ENCODE data around the gene ZER1.

Gene ZER1

DNA sequence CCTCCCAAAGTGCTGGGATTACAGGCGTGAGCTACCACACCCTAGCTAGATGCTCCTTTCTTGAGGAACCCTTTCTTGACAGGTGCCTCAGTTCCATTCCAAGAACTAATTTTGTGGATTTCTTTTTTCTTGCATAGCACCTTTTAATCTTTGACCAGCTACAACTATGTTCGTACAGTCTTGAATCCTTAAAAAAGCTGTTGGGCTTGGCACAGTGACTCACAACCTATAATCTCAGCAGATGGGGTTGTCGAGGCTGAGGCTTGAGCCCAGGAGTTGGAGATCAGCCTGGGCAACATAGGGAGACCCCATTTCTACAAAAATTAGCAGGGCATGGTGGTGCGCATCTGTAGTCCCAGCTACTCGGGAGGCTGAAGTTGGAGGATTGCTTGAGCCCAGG is 1.3 kb upstream of the ZER1 start:
- DNase-seq (ENCODE audit: low read depth) = no peak
- TF ChIP-seq CTCF (IDR thresholded peaks at IDR 0.05; ENCODE audit: low read depth, low read length, missing control alignments) = no peak
- H3K4me3 ChIP-seq (ENCODE audit: low read depth, low read length) = no peak overlapping the region

GRCh38 chr9:128771094-128771721 is 519 bp downstream of the ZER1 start:
- H3K4me3 ChIP-seq (ENCODE audit: low read depth, low read length) = peak overlapping the region; percentile 75
- TF ChIP-seq CTCF (IDR thresholded peaks at IDR 0.05; ENCODE audit: low read depth, low read length, missing control alignments) = no peak
- no peak for DNase-seq (ENCODE audit: low read depth)

GRCh38 chr9:128770286-128771030 is 1.3 kb downstream of the ZER1 start:
- peak overlapping the region; percentile 75 for H3K4me3 ChIP-seq (ENCODE audit: low read depth, low read length)
- TF ChIP-seq CTCF (IDR thresholded peaks at IDR 0.05; ENCODE audit: low read depth, low read length, missing control alignments) = no peak
- no peak for DNase-seq (ENCODE audit: low read depth)

DNA sequence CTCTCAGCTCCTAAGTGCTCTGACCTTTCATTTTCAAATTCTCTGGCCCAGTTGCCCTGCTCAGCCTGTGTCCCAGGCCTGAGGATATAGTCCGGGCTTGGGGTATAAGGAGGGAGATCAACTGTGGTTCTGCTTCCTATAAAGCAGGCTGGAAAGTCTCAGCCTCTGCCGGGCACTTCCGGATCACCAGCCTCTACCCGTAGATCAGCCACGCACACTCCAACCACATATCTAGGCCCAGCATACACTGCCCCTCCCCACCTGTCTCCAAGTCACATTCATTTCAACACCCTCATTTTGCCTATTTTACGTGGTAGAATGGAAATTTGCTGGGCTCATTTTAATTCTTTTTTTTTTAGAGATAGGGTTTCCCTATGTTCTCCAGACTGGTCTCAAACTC is 3.1 kb downstream of the ZER1 start:
- no peak overlapping the region for H3K4me3 ChIP-seq (ENCODE audit: low read depth, low read length)
- no peak for TF ChIP-seq CTCF (IDR thresholded peaks at IDR 0.05; ENCODE audit: low read depth, low read length, missing control alignments)
- DNase-seq (ENCODE audit: low read depth) = no peak

DNA sequence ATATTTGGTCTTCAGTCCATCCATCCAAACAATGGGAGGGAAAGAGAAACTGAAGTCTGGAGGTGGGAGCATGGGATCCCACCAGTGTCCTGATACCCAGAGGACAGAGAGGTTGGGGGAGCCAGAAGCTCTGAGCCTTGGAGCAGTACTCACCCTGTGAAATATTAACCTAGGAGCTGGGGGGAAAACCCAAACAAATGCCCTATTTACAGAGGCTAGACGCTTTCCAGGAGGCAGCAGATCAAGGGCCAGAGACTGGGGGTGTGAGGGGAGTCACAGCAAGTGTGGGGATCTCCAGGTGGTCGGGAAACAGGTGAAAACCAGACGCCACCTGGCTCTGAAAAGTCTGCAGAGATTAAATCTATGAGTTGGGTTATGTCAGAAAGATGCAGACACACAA is 6.2 kb downstream of the ZER1 start:
- DNase-seq (ENCODE audit: low read depth) = no peak
- TF ChIP-seq CTCF (IDR thresholded peaks at IDR 0.05; ENCODE audit: low read depth, low read length, missing control alignments) = no peak
- H3K4me3 ChIP-seq (ENCODE audit: low read depth, low read length) = no peak overlapping the region

DNA sequence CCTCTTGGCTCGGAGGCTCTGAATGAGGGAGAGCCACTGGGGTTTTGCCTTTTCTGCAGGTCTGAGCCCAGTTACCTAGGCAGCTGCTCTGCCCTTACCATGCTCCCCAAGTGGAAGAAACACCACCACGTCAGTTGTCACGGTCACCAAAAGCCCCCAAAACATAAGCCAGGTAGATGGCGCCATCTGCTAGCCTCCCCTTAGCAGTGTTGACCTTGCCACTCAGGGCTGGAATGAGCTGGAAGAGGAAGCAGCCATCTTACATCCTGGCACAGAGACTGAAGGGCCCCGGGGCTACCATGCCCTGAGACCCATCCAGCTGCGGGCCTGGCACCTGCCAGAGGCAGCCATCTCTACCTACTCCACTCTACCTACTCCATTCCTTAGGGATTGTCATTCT is 7.4 kb downstream of the ZER1 start:
- no peak for TF ChIP-seq CTCF (IDR thresholded peaks at IDR 0.05; ENCODE audit: low read depth, low read length, missing control alignments)
- no peak for DNase-seq (ENCODE audit: low read depth)
- H3K4me3 ChIP-seq (ENCODE audit: low read depth, low read length) = no peak overlapping the region

Measured in GM12864 (cell line).